HCT116 (cell line): Measurements from ENCODE around the gene ZKSCAN2. TPM values are rescaled to one million over a fixed set of nuclear protein-coding genes. Genes with fewer than 3 reads are reported as not detected.

Experiments
- ATAC-seq: fragments of 200-7000 bp; cut with Tn5 transposase; 2 replicates; pipeline ENCODE4 v1.9.1; 2020; ENCODE audit warnings: mild to moderate bottlenecking, moderate library complexity
- BruUV-seq: library from RNA; stranded (reverse); fragments of 400-500 nt; replicated peaks from 2 replicates; lab custom pipeline; 2021; lab: Mats Ljungman, UMichigan
- CTCF ChIA-PET: fragments of 300-600 bp; sonication (Branson Sonifier 250); formaldehyde crosslinking; loops from one replicate; lab custom pipeline; 2021; ENCODE audit warnings: antibody characterized with exemption; lab: Charles Lee
- POLR2A ChIA-PET: fragments of 300-600, 350-600 bp; sonication (Branson Sonifier 250); formaldehyde crosslinking; loops from one replicate; lab custom pipeline; 2021; ENCODE audit warnings: antibody characterized with exemption; lab: Charles Lee
- RAD21 ChIA-PET, 2 experiments: fragments of 300-600 bp; sonication (Branson Sonifier 250); formaldehyde crosslinking; loops; one replicate each; lab custom pipeline; 2023; ENCODE audit warnings: low total read pairs in 2 of 2; ENCODE audit not compliant: uncharacterized antibody in 2 of 2, unreplicated experiment in 2 of 2, low non-redundant PET in 1 of 2; lab: Charles Lee
- DNase-seq: peaks from one replicate; pipeline ENCODE4 v3.0.0-alpha.2; 2010; ENCODE audit warnings: low read depth, low spot score
- H2AFZ ChIP-seq: fragments of 200-600 bp; shearing (Covaris generic), sonication (generic); 2 replicates; pipeline ENCODE4 v1.6.1; 2017; ENCODE audit warnings: low read depth, mixed run types, mixed read lengths, antibody characterized with exemption, low read length; ENCODE audit not compliant: poor library complexity, severe bottlenecking
- H3K27ac ChIP-seq: 2 replicates; pipeline ENCODE4 v1.5.1; 2012; ENCODE audit warnings: low read depth, low read length
- H3K27me3 ChIP-seq: fragments of 200-600 bp; sonication (generic); 2 replicates; pipeline ENCODE4 v1.6.1; 2016; ENCODE audit warnings: mixed run types, low read length, mixed read lengths; ENCODE audit not compliant: insufficient read depth
- H3K36me3 ChIP-seq, 2 experiments: fragments of 200-500 bp in 1 of 2; fragments of 200-600 bp in 1 of 2; sonication (Bioruptor generic) in 1 of 2; sonication (generic) in 1 of 2; 2 replicates each; pipeline versions ENCODE4 v1.5.1 to v1.6.1; 2014 to 2016; ENCODE audit warnings: low read length in 2 of 2, inconsistent platforms in 1 of 2, mixed read lengths in 1 of 2, mixed run types in 1 of 2; ENCODE audit not compliant: insufficient read depth in 2 of 2, control insufficient read depth in 1 of 2
- H3K4me1 ChIP-seq, 2 experiments: fragments of 200-600 bp in 1 of 2; sonication (generic) in 1 of 2; 2 replicates each; pipeline versions ENCODE4 v1.5.1 to v1.6.1; 2012 to 2017; ENCODE audit warnings: low read length in 2 of 2, inconsistent platforms in 1 of 2, mild to moderate bottlenecking in 1 of 2, mixed read lengths in 1 of 2, mixed run types in 1 of 2, moderate library complexity in 1 of 2; ENCODE audit not compliant: insufficient read depth in 2 of 2, control insufficient read depth in 1 of 2
- H3K4me2 ChIP-seq: fragments of 200-600 bp; sonication (generic); 2 replicates; pipeline ENCODE4 v1.6.1; 2017; ENCODE audit warnings: mixed run types, low read length, mixed read lengths
- H3K4me3 ChIP-seq, 2 experiments: fragments of 200-600 bp in 1 of 2; sonication (generic) in 1 of 2; replicated peaks in 1 of 2; 2 replicates each; pipeline ENCODE4 v1.5.1; 2011 to 2016; ENCODE audit warnings: low read length in 2 of 2, control low read depth in 1 of 2, low read depth in 1 of 2, mild to moderate bottlenecking in 1 of 2, mixed read lengths in 1 of 2, mixed run types in 1 of 2
- H3K79me2 ChIP-seq: fragments of 200-600 bp; sonication (generic); 2 replicates; pipeline ENCODE4 v1.6.1; 2017; ENCODE audit warnings: mild to moderate bottlenecking, mixed run types, low read length, moderate library complexity, mixed read lengths; ENCODE audit not compliant: insufficient read depth
- H3K9ac ChIP-seq: fragments of 200-600 bp; sonication (generic); 2 replicates; pipeline ENCODE4 v1.6.1; 2016; ENCODE audit warnings: low read length, mixed read lengths
- H3K9me2 ChIP-seq: fragments of 200-600 bp; sonication (generic), shearing (Covaris generic); 2 replicates; pipeline ENCODE4 v1.6.1; 2017; ENCODE audit warnings: mixed run types, mild to moderate bottlenecking, moderate library complexity; ENCODE audit not compliant: insufficient read depth
- H3K9me3 ChIP-seq, 2 experiments: fragments of 200-500 bp in 1 of 2; fragments of 200-600 bp in 1 of 2; sonication (Bioruptor generic) in 1 of 2; sonication (generic) in 1 of 2; 2 replicates each; pipeline ENCODE4 v1.6.1; 2014 to 2017; ENCODE audit warnings: low read length in 2 of 2, mixed read lengths in 2 of 2, inconsistent platforms in 1 of 2, low read depth in 1 of 2, mild to moderate bottlenecking in 1 of 2, mixed run types in 1 of 2, moderate library complexity in 1 of 2; ENCODE audit not compliant: control insufficient read depth in 1 of 2, insufficient read depth in 1 of 2
- H4K20me1 ChIP-seq: fragments of 200-600 bp; sonication (generic), shearing (Covaris generic); 2 replicates; pipeline ENCODE4 v1.6.1; 2017; ENCODE audit warnings: mixed run types, mild to moderate bottlenecking, moderate library complexity; ENCODE audit not compliant: insufficient read depth
- CEBPB ChIP-seq: IDR thresholded peaks from 2 replicates; pipeline ENCODE4 v1.6.1; 2012; ENCODE audit warnings: low read depth
- EGR1 ChIP-seq: IDR thresholded peaks from 2 replicates; pipeline ENCODE4 v1.6.1; 2012; ENCODE audit warnings: low read depth
- FOSL1 ChIP-seq: IDR thresholded peaks from 2 replicates; pipeline ENCODE4 v1.6.1; 2012; ENCODE audit warnings: low read depth
- JUND ChIP-seq: IDR thresholded peaks from 2 replicates; pipeline ENCODE4 v1.6.1; 2012
- RAD21 ChIP-seq: IDR thresholded peaks from 2 replicates; pipeline ENCODE4 v1.6.1; 2012; ENCODE audit warnings: low read depth, mild to moderate bottlenecking
- SIN3A ChIP-seq: IDR thresholded peaks from 2 replicates; pipeline ENCODE4 v1.6.1; 2012; ENCODE audit warnings: low read depth
- SP1 ChIP-seq: IDR thresholded peaks from 2 replicates; pipeline ENCODE4 v1.6.1; 2012; ENCODE audit warnings: low read depth
- SRF ChIP-seq: IDR thresholded peaks from 2 replicates; pipeline ENCODE4 v1.6.1; 2012; ENCODE audit warnings: low read depth
- TCF7L2 ChIP-seq: IDR thresholded peaks from 2 replicates; pipeline ENCODE4 v1.7.0; 2011; ENCODE audit warnings: borderline replicate concordance, inconsistent platforms; ENCODE audit not compliant: insufficient read depth, insufficient read length; ENCODE audit errors: extremely low read depth
- ZFX ChIP-seq: fragments of 450-650 bp; IDR thresholded peaks from 2 replicates; pipeline ENCODE4 v1.6.1; 2017
- intact Hi-C: fragments of 100-400 bp; cut with micrococcal nuclease; formaldehyde crosslinking; loops from 2 replicates; pipeline ENCODE4 v1.10.0; 2022
- total RNA-seq: library from RNA; stranded (reverse); gene quantifications from one replicate; pipeline ENCODE4 v1.2.1, GENCODE V29; 2021; ENCODE audit not compliant: unreplicated experiment
- TF ChIP-seq, protein P1 (sequence below): IDR thresholded peaks from 2 replicates; pipeline ENCODE4 v1.6.1; 2012; ENCODE audit warnings: low read depth
- TF ChIP-seq, protein P2 (sequence below): IDR thresholded peaks from 2 replicates; pipeline ENCODE4 v1.6.1; 2012

The ZKSCAN2 gene
- total RNA-seq, 1 experiment from 2014 or later, result 12.3 TPM

DNA sequence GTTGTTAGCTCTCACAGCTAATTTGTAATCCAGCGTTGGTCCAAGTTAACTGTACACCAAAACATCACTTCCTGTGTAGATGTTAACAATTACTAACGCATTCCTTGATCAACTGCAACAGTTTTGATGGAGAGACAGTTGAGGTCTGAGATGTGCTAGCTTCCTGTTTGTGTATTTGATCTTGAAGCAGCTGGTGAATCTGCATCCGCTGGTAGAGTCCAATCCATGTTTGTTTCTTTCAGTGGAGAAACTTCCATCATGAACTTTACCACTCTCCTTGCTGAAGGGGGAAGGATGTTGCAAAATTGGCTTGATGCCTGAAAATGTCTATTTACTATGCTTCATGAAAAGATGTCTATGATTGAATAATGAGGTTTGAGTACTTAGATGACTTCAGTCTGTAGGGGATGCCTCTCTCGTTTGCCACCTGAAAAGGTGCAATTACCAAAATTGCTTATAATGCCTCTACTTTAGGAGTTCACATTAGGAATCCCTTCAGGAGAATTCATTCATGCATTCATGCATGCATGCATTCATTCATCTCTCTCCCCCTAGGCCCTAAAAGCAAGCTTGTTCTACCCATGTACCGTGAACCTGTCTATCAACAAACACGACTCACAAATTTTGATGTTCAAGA is 39.6 kb upstream of the ZKSCAN2 start:
- no peaks in the 10 kb centered on the region for H3K9me2 ChIP-seq
- no peaks in the 10 kb centered on the region for H3K36me3 ChIP-seq
- H3K4me1 ChIP-seq, result no peaks in the 10 kb centered on the region
- no peak overlapping the region for H3K4me3 ChIP-seq
- intact Hi-C loops, result no loop called here
- ChIA-PET RAD21 (no interaction called here), POLR2A (no interaction called here), CTCF (no interaction called here)
- H2AFZ ChIP-seq, result no peak overlapping the region
- H3K79me2 ChIP-seq, result no peaks in the 10 kb centered on the region
- no peak overlapping the region for H3K27ac ChIP-seq
- no peaks in the 10 kb centered on the region for H4K20me1 ChIP-seq
- no peak overlapping the region for H3K9ac ChIP-seq
- no TSS peak for BruUV-seq
- TF ChIP-seq SP1, result no peak
- TF ChIP-seq CEBPB, result no peak
- TF ChIP-seq RAD21, result no peak
- no peak for TF ChIP-seq SIN3A
- TF ChIP-seq SRF, result no peak
- no peak for TF ChIP-seq TCF7L2
- no peak for TF ChIP-seq FOSL1
- TF ChIP-seq JUND, result no peak
- TF ChIP-seq, protein P1, sequence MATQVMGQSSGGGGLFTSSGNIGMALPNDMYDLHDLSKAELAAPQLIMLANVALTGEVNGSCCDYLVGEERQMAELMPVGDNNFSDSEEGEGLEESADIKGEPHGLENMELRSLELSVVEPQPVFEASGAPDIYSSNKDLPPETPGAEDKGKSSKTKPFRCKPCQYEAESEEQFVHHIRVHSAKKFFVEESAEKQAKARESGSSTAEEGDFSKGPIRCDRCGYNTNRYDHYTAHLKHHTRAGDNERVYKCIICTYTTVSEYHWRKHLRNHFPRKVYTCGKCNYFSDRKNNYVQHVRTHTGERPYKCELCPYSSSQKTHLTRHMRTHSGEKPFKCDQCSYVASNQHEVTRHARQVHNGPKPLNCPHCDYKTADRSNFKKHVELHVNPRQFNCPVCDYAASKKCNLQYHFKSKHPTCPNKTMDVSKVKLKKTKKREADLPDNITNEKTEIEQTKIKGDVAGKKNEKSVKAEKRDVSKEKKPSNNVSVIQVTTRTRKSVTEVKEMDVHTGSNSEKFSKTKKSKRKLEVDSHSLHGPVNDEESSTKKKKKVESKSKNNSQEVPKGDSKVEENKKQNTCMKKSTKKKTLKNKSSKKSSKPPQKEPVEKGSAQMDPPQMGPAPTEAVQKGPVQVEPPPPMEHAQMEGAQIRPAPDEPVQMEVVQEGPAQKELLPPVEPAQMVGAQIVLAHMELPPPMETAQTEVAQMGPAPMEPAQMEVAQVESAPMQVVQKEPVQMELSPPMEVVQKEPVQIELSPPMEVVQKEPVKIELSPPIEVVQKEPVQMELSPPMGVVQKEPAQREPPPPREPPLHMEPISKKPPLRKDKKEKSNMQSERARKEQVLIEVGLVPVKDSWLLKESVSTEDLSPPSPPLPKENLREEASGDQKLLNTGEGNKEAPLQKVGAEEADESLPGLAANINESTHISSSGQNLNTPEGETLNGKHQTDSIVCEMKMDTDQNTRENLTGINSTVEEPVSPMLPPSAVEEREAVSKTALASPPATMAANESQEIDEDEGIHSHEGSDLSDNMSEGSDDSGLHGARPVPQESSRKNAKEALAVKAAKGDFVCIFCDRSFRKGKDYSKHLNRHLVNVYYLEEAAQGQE, result no peak
- TF ChIP-seq, protein P2, sequence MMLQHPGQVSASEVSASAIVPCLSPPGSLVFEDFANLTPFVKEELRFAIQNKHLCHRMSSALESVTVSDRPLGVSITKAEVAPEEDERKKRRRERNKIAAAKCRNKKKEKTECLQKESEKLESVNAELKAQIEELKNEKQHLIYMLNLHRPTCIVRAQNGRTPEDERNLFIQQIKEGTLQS, result no peak
- no peak for TF ChIP-seq ZFX
- no peak for TF ChIP-seq EGR1
- H3K4me2 ChIP-seq, result no peak overlapping the region
- H3K9me3 ChIP-seq, result no peaks in the 10 kb centered on the region
- DNase-seq (no peak), ATAC-seq (no peak)
- H3K27me3 ChIP-seq, result peaks cover 4% of the 10 kb centered on the region; the same call in 1 of the 2 replicates
